Measurements from ENCODE around the gene GATA2. TPM values are rescaled to one million over a fixed set of nuclear protein-coding genes. Genes with fewer than 3 reads are reported as not detected.

Gene GATA2
- total RNA-seq, 1 donor from 2014 or later, result 68.3 TPM

- Histone ChIP-seq H3K36me3 (no peaks in the 10 kb centered on the region), H3K9me3 (no peaks in the 10 kb centered on the region), H3K27me3 (ENCODE audit: low read depth) (peaks cover 26% of the 10 kb centered on the region), H3K27ac (no peak overlapping the region), H3K4me3 (no peak overlapping the region), H3K4me1 (no peaks in the 10 kb centered on the region)
- intact Hi-C loops (cut with DNase I), result no loop called here
- ATAC-seq, result no peak
- no peak for DNase-seq
- no peak for TF ChIP-seq CTCF (IDR thresholded peaks at IDR 0.05)
Measured at GRCh38 chr3:128452678-128453275, 40.2 kb downstream of the GATA2 start.

DNA sequence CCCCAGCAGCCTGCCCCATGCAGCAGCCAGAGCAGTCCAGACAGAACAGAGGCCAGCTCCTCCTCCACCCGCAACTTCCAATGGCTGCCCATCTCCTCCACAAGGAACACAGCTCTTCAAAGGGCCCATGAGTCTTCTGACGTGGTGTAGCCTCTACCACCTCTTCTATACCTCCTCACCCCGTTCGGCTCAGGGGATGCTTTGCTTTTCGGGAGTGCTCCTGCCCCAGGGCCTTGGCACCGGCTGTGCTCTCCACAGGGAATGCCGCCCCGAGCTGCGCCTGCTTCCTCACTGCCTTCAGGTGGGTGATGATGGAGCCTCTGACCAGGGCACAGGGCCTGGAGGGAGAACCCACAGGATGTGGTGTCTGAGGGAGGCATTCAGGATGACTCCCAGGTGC is 40.9 kb downstream of the GATA2 start:
- intact Hi-C loops (cut with DNase I), result no loop called here
- Histone ChIP-seq H3K4me3 (no peak overlapping the region), H3K9me3 (no peaks in the 10 kb centered on the region), H3K27ac (no peak overlapping the region), H3K36me3 (no peaks in the 10 kb centered on the region), H3K27me3 (ENCODE audit: low read depth) (peaks cover 26% of the 10 kb centered on the region), H3K4me1 (no peaks in the 10 kb centered on the region)
- no peak for DNase-seq
- TF ChIP-seq CTCF (IDR thresholded peaks at IDR 0.05), result no peak
- ATAC-seq, result no peak

GRCh38 chr3:128449111-128449638 is 43.8 kb downstream of the GATA2 start:
- H3K4me3 ChIP-seq, result no peak overlapping the region
- peaks cover 7% of the 10 kb centered on the region for H3K27me3 ChIP-seq (ENCODE audit: low read depth)
- H3K27ac ChIP-seq, result no peak overlapping the region
- H3K9me3 ChIP-seq, result no peaks in the 10 kb centered on the region
- H3K36me3 ChIP-seq, result no peaks in the 10 kb centered on the region
- intact Hi-C loops (cut with DNase I), result no loop called here
- ATAC-seq (no peak), DNase-seq (no peak)
- no peaks in the 10 kb centered on the region for H3K4me1 ChIP-seq
- no peak for TF ChIP-seq CTCF (IDR thresholded peaks at IDR 0.05)

DNA sequence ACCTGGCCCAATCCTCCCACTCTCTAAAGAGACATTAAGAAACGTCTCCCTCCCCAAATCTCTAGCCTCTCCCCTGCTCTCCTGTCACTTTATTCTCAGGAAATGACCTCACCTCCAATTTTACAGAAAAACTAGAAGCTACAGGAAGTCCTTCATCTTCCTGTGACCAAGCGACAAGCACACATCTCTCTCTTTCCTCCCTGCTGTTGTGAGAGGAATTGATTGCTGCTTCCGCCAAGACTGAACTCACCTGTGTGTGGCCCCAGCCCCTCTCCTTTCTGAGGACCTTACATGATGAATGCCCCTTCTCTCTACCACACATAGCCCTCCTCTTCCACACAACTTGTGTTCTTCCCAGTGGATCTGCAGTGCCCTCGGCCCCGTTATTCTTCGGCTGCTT is 44.5 kb downstream of the GATA2 start:
- intact Hi-C loops (cut with DNase I), result no loop called here
- Histone ChIP-seq H3K4me3 (no peak overlapping the region), H3K27me3 (ENCODE audit: low read depth) (peaks cover 7% of the 10 kb centered on the region), H3K9me3 (no peaks in the 10 kb centered on the region), H3K27ac (no peak overlapping the region), H3K36me3 (no peaks in the 10 kb centered on the region), H3K4me1 (no peaks in the 10 kb centered on the region)
- no peak for TF ChIP-seq CTCF (IDR thresholded peaks at IDR 0.05)
- DNase-seq, result no peak
- ATAC-seq, result no peak

GRCh38 chr3:128447561-128448013 is 45.4 kb downstream of the GATA2 start:
- H3K4me3 ChIP-seq, result no peak overlapping the region
- H3K4me1 ChIP-seq, result no peaks in the 10 kb centered on the region
- intact Hi-C loops (cut with DNase I), result no loop called here
- H3K27ac ChIP-seq, result no peak overlapping the region
- peaks cover 7% of the 10 kb centered on the region for H3K27me3 ChIP-seq (ENCODE audit: low read depth)
- DNase-seq (no peak), ATAC-seq (no peak)
- H3K9me3 ChIP-seq, result no peaks in the 10 kb centered on the region
- H3K36me3 ChIP-seq, result no peaks in the 10 kb centered on the region
- TF ChIP-seq CTCF (IDR thresholded peaks at IDR 0.05), result no peak
